ENCODE results near the gene IL17B.
"Not testable (repeated sequence)": the region's sequence is repeated elsewhere in the genome, so short reads cannot be mapped to it uniquely, and the experiment has no call there.

The IL17B gene

DNA sequence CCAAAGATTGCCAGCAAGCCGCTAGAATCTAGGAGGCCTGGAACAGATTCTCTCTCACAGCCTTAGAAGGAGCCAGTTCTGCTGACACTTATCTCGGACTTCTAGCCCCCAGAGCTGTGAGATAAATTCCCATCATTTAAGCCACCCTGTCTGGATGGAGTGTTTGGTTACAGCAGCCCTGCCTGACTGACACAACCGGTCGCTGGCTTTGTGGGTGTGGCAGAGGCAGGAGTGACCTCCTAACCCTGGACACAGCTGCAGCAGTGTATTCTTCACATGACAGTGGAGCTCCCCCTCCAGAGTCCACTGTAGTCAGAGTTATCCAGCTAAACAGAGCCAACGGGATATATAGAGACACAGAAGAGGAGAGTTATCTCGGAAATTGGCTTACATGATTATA, 21.2 kb upstream of the IL17B start:
- DNase-seq (ENCODE audit: low spot score) = no peak
- TF ChIP-seq, protein P1, sequence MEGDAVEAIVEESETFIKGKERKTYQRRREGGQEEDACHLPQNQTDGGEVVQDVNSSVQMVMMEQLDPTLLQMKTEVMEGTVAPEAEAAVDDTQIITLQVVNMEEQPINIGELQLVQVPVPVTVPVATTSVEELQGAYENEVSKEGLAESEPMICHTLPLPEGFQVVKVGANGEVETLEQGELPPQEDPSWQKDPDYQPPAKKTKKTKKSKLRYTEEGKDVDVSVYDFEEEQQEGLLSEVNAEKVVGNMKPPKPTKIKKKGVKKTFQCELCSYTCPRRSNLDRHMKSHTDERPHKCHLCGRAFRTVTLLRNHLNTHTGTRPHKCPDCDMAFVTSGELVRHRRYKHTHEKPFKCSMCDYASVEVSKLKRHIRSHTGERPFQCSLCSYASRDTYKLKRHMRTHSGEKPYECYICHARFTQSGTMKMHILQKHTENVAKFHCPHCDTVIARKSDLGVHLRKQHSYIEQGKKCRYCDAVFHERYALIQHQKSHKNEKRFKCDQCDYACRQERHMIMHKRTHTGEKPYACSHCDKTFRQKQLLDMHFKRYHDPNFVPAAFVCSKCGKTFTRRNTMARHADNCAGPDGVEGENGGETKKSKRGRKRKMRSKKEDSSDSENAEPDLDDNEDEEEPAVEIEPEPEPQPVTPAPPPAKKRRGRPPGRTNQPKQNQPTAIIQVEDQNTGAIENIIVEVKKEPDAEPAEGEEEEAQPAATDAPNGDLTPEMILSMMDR (IDR thresholded peaks at IDR 0.05; ENCODE audit: borderline replicate concordance, control extremely low read depth, extremely low read depth, insufficient read depth, missing control alignments) = no peak
- in situ Hi-C loops (cut with MboI; ENCODE audit: low sequenced_read_pairs, unreplicated experiment) = no loop called here

DNA sequence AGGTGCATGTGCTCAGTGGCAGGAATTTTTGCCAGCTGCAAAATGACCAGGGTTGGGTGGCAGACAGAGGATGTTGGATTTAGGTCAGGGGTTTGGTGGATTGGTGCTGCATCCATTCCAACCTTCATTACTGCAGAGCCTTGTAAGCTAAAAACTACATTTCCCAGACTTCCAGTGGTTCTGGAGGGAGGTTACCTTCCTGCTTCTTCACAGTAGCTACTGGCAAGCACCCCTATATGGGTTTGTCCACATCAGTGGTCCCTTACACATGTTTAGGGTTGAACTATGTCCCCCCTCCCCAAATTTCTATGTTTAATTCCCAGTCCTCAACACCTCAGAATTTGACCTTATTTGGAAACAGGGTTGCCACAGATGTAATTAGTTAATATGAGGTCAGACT, 20.7 kb upstream of the IL17B start:
- DNase-seq (ENCODE audit: low spot score) = no peak
- in situ Hi-C loops (cut with MboI; ENCODE audit: low sequenced_read_pairs, unreplicated experiment) = no loop called here
- TF ChIP-seq, protein P1 (IDR thresholded peaks at IDR 0.05; ENCODE audit: borderline replicate concordance, control extremely low read depth, extremely low read depth, insufficient read depth, missing control alignments) = no peak

DNA sequence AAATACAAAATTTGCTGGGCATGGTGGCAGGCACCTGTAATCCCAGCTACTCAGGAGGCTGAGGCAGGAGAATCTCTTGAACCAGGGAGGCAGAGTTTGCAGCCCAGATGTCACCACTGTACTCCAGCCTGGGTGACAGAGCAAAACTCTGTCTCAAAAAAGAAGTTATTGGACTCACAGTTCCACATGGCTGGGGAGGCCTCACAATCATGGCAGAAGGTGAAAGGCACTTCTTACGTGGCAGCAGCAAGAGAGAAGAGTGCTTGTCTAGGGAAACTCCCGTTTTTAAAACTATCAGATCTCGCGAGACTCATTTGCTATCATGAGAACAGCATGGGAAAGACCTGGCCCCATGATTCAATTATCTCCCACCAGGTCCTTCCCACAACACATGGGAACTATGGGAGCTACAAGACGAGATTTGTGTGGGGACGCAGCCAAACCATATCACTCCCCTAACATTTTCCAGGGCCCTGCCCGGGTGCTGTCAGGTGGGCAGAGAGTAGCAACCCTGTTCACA, 19.7 kb upstream of the IL17B start:
- in situ Hi-C loops (cut with MboI; ENCODE audit: low sequenced_read_pairs, unreplicated experiment); DNase-seq (ENCODE audit: low spot score): not testable (repeated sequence)

DNA sequence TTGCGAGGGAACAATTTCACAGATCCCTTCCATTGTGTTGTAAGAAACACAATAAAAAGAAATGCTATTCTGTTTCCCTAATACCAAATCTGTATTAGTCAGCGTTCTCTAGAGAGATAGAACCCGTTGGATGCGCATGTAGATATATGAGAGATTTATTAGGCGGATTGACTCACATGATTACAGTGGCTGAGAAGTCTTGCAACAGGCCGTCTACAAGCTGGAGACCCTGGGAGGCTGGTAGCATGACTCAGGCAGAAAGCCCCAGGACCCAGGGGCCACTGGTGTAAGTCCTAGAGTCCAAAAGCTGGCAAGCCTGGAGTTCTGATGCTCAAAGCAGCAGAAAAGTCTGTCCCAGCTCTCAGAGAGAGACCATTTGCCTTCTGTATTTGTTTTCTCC, 18.4 kb upstream of the IL17B start:
- in situ Hi-C loops (cut with MboI; ENCODE audit: low sequenced_read_pairs, unreplicated experiment) = no loop called here
- DNase-seq (ENCODE audit: low spot score) = no peak
- TF ChIP-seq, protein P1 (IDR thresholded peaks at IDR 0.05; ENCODE audit: borderline replicate concordance, control extremely low read depth, extremely low read depth, insufficient read depth, missing control alignments) = no peak

DNA sequence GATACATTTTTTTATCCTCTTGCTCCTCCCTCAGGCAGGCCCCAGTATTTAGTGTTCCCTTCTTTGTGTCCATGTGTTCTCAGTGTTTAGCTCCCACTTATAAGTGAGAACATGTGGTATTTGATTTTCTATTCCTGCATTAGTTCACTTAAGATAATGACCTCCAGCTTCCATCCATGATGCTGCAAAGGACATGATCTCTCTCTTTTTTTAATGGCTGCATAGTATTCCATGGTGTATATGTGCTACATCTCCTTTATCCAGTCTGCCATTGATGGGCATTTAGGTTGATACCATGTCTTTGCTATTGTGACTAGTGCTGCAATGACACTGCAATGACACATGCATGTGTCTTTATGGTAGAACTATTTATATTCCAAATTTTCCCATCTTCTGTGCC, 15.9 kb upstream of the IL17B start:
- in situ Hi-C loops (cut with MboI; ENCODE audit: low sequenced_read_pairs, unreplicated experiment); DNase-seq (ENCODE audit: low spot score): not testable (repeated sequence)

DNA sequence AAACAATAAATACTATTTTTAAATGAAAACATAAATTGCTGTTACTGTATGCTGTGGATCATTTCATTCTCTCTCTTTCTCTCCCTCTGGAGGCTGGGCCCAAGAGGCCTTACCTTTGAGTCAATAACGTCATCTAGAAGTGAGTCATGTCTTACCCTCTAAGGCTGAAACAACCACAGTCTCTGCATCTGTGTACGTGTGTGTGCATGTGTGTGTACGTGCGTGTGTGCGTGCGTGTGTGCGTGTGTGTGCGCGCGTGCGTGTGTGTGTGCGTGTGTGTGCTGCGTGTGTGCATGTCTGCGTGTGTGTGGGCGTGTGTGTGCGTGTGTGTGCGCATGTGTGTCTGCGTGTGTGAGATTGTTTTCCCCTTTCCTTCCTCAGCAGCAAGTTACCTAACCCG, 13.6 kb upstream of the IL17B start:
- no peak for DNase-seq (ENCODE audit: low spot score)
- TF ChIP-seq, protein P1 (IDR thresholded peaks at IDR 0.05; ENCODE audit: borderline replicate concordance, control extremely low read depth, extremely low read depth, insufficient read depth, missing control alignments) = no peak
- in situ Hi-C loops (cut with MboI; ENCODE audit: low sequenced_read_pairs, unreplicated experiment) = no loop called here

DNA sequence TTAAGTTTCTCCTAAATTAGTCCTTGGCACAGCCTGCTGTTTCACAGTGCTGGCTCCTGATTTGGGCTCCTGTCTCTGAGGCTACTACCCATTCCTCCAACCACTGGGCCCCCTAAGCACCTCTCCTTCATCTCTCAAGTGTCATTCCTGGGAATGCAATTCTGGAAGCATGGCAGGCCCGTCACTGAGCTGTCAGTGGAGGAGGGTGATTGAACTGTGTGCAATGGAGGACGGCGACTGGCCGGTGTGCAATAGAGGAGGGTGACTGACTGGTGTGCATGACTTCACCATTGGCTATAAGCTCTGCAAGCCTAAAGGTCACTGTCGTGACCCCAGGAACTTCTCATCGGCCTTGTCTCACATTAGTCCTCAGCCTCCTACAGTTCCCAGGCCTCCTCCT, 12.4 kb upstream of the IL17B start:
- in situ Hi-C loops (cut with MboI; ENCODE audit: low sequenced_read_pairs, unreplicated experiment) = no loop called here
- TF ChIP-seq, protein P1 (IDR thresholded peaks at IDR 0.05; ENCODE audit: borderline replicate concordance, control extremely low read depth, extremely low read depth, insufficient read depth, missing control alignments) = no peak
- no peak for DNase-seq (ENCODE audit: low spot score)

DNA sequence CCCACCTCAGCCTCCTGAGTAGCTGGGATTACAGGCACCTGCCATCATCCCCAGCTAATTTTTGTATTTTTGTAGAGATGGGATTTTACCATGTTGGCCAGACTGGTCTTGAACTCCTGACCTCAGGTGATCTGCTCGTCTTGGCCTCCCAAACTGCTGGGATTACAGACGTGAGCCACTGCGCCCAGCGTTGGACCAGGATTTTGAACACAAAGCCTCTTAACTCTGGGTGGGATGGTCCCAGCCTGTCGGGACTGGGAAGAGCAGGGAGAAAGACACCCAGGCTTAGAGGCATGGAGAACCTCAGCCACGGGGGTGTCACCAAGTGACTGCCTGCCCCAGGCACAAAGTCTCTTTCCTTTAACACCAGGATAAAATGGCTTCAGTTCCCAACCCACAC, 12.0 kb upstream of the IL17B start:
- in situ Hi-C loops (cut with MboI; ENCODE audit: low sequenced_read_pairs, unreplicated experiment); DNase-seq (ENCODE audit: low spot score): not testable (repeated sequence)

Data from GM13976 (cell line).